HepG2 (cell line): Measurements from ENCODE around the gene MRPS7. TPM values are rescaled to one million over a fixed set of nuclear protein-coding genes. Genes with fewer than 3 reads are reported as not detected.

ENCODE experiments used
- ARHGAP35 ChIP-seq: sonication (generic); formaldehyde crosslinking; IDR thresholded peaks from 2 replicates; pipeline ENCODE4 v1.9.0; 2022; ENCODE audit warnings: mild to moderate bottlenecking, inconsistent platforms, moderate library complexity, missing genetic modification reagents, borderline replicate concordance
- CENPT ChIP-seq: sonication (generic); formaldehyde crosslinking; IDR thresholded peaks from 2 replicates; pipeline ENCODE4 v1.8.0; 2022; ENCODE audit warnings: low read depth, mild to moderate bottlenecking, moderate library complexity, missing genetic modification reagents
- CENPX ChIP-seq: sonication (generic); formaldehyde crosslinking; IDR thresholded peaks from 2 replicates; pipeline ENCODE4 v1.9.0; 2021; ENCODE audit warnings: mild to moderate bottlenecking, missing genetic modification reagents, moderate library complexity
- FOXO1 ChIP-seq: sonication (generic); formaldehyde crosslinking; IDR thresholded peaks from 2 replicates; pipeline ENCODE4 v1.4.0; 2020; ENCODE audit warnings: missing genetic modification reagents
- IKZF4 ChIP-seq: sonication (generic); formaldehyde crosslinking; IDR thresholded peaks from 2 replicates; pipeline ENCODE4 v1.5.1; 2020; ENCODE audit warnings: borderline replicate concordance, mild to moderate bottlenecking, low read depth, missing genetic modification reagents; ENCODE audit errors: not compliant biosample characterization
- KDM5B ChIP-seq: sonication (generic); formaldehyde crosslinking; IDR thresholded peaks from 2 replicates; pipeline ENCODE4 v1.4.0; 2020; ENCODE audit warnings: missing genetic modification reagents, mild to moderate bottlenecking, borderline replicate concordance
- MAZ ChIP-seq, 2 experiments: sonication (generic) in 1 of 2; formaldehyde crosslinking in 1 of 2; IDR thresholded peaks; 2 replicates each; pipeline versions ENCODE4 v1.5.0 to v1.6.1; 2012 to 2020; ENCODE audit warnings: low read depth in 2 of 2, mild to moderate bottlenecking in 2 of 2, borderline replicate concordance in 1 of 2, improper control_type of control experiment in 1 of 2, low read length in 1 of 2, missing genetic modification reagents in 1 of 2, moderate library complexity in 1 of 2
- MLLT10 ChIP-seq: sonication (generic); formaldehyde crosslinking; IDR thresholded peaks from 2 replicates; pipeline ENCODE4 v1.4.0; 2020; ENCODE audit warnings: missing genetic modification reagents
- NFRKB ChIP-seq: fragments of 450-650 bp; IDR thresholded peaks from 2 replicates; pipeline ENCODE4 v1.6.1; 2017
- NONO ChIP-seq, 2 experiments: fragments of 450-650 bp in 1 of 2; sonication (generic) in 1 of 2; formaldehyde crosslinking in 1 of 2; IDR thresholded peaks in 1 of 2; conservative IDR thresholded peaks in 1 of 2; 2 replicates each; pipeline versions ENCODE4 v1.6.1 to v1.8.0; 2017 to 2022; ENCODE audit warnings: mild to moderate bottlenecking in 1 of 2, missing genetic modification reagents in 1 of 2, moderate library complexity in 1 of 2
- PRPF4 ChIP-seq: fragments of 200-400 bp; formaldehyde crosslinking; IDR thresholded peaks from 2 replicates; pipeline ENCODE4 v1.6.1; 2016; ENCODE audit warnings: low read length, low read depth; ENCODE audit not compliant: poor library complexity, severe bottlenecking
- TGIF2 ChIP-seq: IDR thresholded peaks from 2 replicates; pipeline ENCODE4 v1.6.1; 2016; ENCODE audit warnings: control low read depth, missing compliant biosample characterization
- ZEB1 ChIP-seq: IDR thresholded peaks from 2 replicates; pipeline ENCODE4 v1.6.1; 2012; ENCODE audit warnings: mild to moderate bottlenecking, low read depth, inconsistent platforms; ENCODE audit not compliant: insufficient replicate concordance
- ZFAT ChIP-seq: sonication (generic); formaldehyde crosslinking; conservative IDR thresholded peaks from 2 replicates; pipeline ENCODE4 v1.8.1; 2023; ENCODE audit warnings: missing genetic modification reagents, inconsistent platforms
- ZNF24 ChIP-seq: fragments of 450-650 bp; IDR thresholded peaks from 2 replicates; pipeline ENCODE4 v1.6.1; 2017; ENCODE audit warnings: antibody characterized with exemption, mild to moderate bottlenecking
- ZNF788 ChIP-seq: sonication (generic); formaldehyde crosslinking; IDR thresholded peaks from 2 replicates; pipeline ENCODE4 v1.5.0; 2020; ENCODE audit warnings: mild to moderate bottlenecking, missing genetic modification reagents, borderline replicate concordance
- polyA plus RNA-seq, 8 experiments: library from polyadenylated mRNA; depleted of rRNA in 3 of 8; stranded (reverse) in 7 of 8; unstranded in 1 of 8; fragments of >200 nt; fragmentation: Illumina TruSeq in 4 of 8; extraction: Trizol in 4 of 8; gene quantifications; 2 replicates each; pipeline versions ENCODE4 v1.2.1 to v1.2.3, GENCODE V29; 2011 to 2016; ENCODE audit warnings: low read depth in 4 of 8, missing spikeins in 1 of 8, mixed read lengths in 1 of 8; ENCODE audit not compliant: insufficient read depth in 1 of 8
- total RNA-seq, 5 experiments: library from RNA; depleted of rRNA; stranded (reverse); fragments of >200 nt; fragmentation: Illumina TruSeq; extraction: Trizol; gene quantifications; 2 replicates each; pipeline ENCODE4 v1.2.3, GENCODE V29; 2016; ENCODE audit warnings: low read depth in 1 of 5
- TF ChIP-seq, protein P1 (sequence below): sonication (generic); formaldehyde crosslinking; IDR thresholded peaks from 2 replicates; pipeline ENCODE4 v1.9.0; 2022; ENCODE audit warnings: low read depth, missing genetic modification reagents
- TF ChIP-seq, protein P2 (sequence below): IDR thresholded peaks from 2 replicates; pipeline ENCODE4 v1.6.1; 2016; ENCODE audit warnings: mild to moderate bottlenecking
- TF ChIP-seq, protein P3 (sequence below): sonication (generic); formaldehyde crosslinking; IDR thresholded peaks from 2 replicates; pipeline ENCODE4 v1.4.0; 2020; ENCODE audit warnings: missing genetic modification reagents
- TF ChIP-seq, protein P4 (sequence below): sonication (generic); formaldehyde crosslinking; IDR thresholded peaks from 2 replicates; pipeline ENCODE4 v1.4.0; 2020; ENCODE audit warnings: missing genetic modification reagents; ENCODE audit errors: not compliant biosample characterization
- TF ChIP-seq, protein P5 (sequence below): sonication (generic); formaldehyde crosslinking; IDR thresholded peaks from 2 replicates; pipeline ENCODE4 v1.8.0; 2022; ENCODE audit warnings: mild to moderate bottlenecking, missing genetic modification reagents, moderate library complexity
- TF ChIP-seq, protein P6 (sequence below): sonication (generic); formaldehyde crosslinking; IDR thresholded peaks from 2 replicates; pipeline ENCODE4 v1.8.1; 2023; ENCODE audit warnings: missing genetic modification reagents, mild to moderate bottlenecking, borderline replicate concordance

The MRPS7 gene
- total and polyA plus RNA-seq, 2 of the 13 experiments (the other 11 are each of a cell fraction or from before 2014, with no cell fraction given) = 97.0 to 162 TPM

DNA sequence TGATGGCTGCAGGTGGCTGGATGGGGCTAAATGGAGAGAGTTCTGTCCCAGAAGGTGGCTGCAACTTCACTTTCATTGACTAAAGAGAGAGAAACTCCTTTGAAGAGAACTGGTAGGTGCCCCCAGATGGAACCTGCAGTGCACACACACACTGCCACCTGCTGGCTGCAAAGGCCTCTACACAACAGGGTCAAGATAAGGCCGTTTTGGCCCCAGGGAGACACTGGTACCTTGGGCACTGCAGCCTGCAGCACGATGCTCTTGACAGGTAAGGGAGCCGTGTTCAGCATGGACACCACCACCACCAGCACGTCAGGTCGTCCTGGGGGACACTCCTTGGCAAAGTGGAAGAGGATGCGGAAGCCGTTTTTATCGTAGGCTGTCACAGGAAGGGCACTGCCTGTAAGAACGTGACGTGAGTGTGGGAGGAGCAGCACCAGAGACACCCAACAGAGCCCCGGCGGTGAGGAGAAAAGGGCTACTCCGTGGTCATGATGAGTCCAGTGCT, 22.9 kb upstream of the MRPS7 start (continued):
- TF ChIP-seq, protein P1, sequence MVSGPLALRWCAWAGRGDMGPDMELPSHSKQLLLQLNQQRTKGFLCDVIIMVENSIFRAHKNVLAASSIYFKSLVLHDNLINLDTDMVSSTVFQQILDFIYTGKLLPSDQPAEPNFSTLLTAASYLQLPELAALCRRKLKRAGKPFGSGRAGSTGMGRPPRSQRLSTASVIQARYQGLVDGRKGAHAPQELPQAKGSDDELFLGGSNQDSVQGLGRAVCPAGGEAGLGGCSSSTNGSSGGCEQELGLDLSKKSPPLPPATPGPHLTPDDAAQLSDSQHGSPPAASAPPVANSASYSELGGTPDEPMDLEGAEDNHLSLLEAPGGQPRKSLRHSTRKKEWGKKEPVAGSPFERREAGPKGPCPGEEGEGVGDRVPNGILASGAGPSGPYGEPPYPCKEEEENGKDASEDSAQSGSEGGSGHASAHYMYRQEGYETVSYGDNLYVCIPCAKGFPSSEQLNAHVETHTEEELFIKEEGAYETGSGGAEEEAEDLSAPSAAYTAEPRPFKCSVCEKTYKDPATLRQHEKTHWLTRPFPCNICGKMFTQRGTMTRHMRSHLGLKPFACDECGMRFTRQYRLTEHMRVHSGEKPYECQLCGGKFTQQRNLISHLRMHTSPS (CRISPR knock-in tag) = peak; percentile 23; the same call in 1 of the 2 replicates
- TF ChIP-seq CENPX (CRISPR knock-in tag) (no peak), ZEB1 (no peak), ZNF24 (no peak), ZNF788 (no peak), NONO (IDR thresholded peaks at IDR 0.05) (no peak), NONO (CRISPR knock-in tag; conservative IDR thresholded peaks at IDR 0.05) (peak; percentile 59; the same call in 1 of the 2 replicates), PRPF4 (no peak), NFRKB (no peak), IKZF4 (CRISPR knock-in tag) (peak; percentile 45), TGIF2 (CRISPR knock-in tag) (no peak), ARHGAP35 (CRISPR knock-in tag) (no peak), ZFAT (CRISPR knock-in tag) (no peak), KDM5B (peak; percentile 77; the same call in 1 of the 2 replicates), MLLT10 (CRISPR knock-in tag) (no peak), CENPT (CRISPR knock-in tag) (no peak), MAZ (IDR thresholded peaks at IDR 0.05; ENCODE audit: borderline replicate concordance, low read depth, low read length) (no peak), MAZ (CRISPR knock-in tag; IDR thresholded peaks at IDR 0.05; ENCODE audit: low read depth) (no peak), FOXO1 (CRISPR knock-in tag) (no peak)
- TF ChIP-seq, protein P2, sequence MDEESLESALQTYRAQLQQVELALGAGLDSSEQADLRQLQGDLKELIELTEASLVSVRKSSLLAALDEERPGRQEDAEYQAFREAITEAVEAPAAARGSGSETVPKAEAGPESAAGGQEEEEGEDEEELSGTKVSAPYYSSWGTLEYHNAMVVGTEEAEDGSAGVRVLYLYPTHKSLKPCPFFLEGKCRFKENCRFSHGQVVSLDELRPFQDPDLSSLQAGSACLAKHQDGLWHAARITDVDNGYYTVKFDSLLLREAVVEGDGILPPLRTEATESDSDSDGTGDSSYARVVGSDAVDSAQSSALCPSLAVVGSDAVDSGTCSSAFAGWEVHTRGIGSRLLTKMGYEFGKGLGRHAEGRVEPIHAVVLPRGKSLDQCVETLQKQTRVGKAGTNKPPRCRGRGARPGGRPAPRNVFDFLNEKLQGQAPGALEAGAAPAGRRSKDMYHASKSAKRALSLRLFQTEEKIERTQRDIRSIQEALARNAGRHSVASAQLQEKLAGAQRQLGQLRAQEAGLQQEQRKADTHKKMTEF (CRISPR knock-in tag) = no peak
- TF ChIP-seq, protein P3, sequence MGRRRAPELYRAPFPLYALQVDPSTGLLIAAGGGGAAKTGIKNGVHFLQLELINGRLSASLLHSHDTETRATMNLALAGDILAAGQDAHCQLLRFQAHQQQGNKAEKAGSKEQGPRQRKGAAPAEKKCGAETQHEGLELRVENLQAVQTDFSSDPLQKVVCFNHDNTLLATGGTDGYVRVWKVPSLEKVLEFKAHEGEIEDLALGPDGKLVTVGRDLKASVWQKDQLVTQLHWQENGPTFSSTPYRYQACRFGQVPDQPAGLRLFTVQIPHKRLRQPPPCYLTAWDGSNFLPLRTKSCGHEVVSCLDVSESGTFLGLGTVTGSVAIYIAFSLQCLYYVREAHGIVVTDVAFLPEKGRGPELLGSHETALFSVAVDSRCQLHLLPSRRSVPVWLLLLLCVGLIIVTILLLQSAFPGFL (CRISPR knock-in tag) = no peak
- TF ChIP-seq, protein P4, sequence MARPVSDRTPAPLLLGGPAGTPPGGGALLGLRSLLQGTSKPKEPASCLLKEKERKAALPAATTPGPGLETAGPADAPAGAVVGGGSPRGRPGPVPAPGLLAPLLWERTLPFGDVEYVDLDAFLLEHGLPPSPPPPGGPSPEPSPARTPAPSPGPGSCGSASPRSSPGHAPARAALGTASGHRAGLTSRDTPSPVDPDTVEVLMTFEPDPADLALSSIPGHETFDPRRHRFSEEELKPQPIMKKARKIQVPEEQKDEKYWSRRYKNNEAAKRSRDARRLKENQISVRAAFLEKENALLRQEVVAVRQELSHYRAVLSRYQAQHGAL (CRISPR knock-in tag) = no peak
- TF ChIP-seq, protein P5, sequence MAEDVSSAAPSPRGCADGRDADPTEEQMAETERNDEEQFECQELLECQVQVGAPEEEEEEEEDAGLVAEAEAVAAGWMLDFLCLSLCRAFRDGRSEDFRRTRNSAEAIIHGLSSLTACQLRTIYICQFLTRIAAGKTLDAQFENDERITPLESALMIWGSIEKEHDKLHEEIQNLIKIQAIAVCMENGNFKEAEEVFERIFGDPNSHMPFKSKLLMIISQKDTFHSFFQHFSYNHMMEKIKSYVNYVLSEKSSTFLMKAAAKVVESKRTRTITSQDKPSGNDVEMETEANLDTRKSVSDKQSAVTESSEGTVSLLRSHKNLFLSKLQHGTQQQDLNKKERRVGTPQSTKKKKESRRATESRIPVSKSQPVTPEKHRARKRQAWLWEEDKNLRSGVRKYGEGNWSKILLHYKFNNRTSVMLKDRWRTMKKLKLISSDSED (CRISPR knock-in tag) = no peak
- TF ChIP-seq, protein P6, sequence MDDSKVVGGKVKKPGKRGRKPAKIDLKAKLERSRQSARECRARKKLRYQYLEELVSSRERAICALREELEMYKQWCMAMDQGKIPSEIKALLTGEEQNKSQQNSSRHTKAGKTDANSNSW = no peak
